K562 (cell line): ENCODE measurements around the gene CTDSPL. TPM values are rescaled to one million over a fixed set of nuclear protein-coding genes. Genes with fewer than 3 reads are reported as not detected.

ENCODE experiments used
- ATF7 ChIP-seq: fragments of 450-650 bp; IDR thresholded peaks from 2 replicates; pipeline ENCODE4 v1.7.1; 2014; ENCODE audit warnings: mild to moderate bottlenecking, moderate library complexity
- CBFA2T3 ChIP-seq: fragments of 450-650 bp; IDR thresholded peaks from 2 replicates; pipeline ENCODE4 v1.6.1; 2017
- EWSR1 ChIP-seq: fragments of 450-650 bp; IDR thresholded peaks from 2 replicates; pipeline ENCODE4 v1.6.1; 2018; ENCODE audit warnings: borderline replicate concordance, mild to moderate bottlenecking, low read depth, moderate library complexity; ENCODE audit not compliant: partially characterized antibody
- ILK ChIP-seq: fragments of 450-650 bp; IDR thresholded peaks from 2 replicates; pipeline ENCODE4 v1.6.1; 2016; ENCODE audit warnings: missing genetic modification characterization, low read depth, mild to moderate bottlenecking, missing compliant biosample characterization, moderate library complexity, borderline replicate concordance
- KAT2B ChIP-seq: IDR thresholded peaks from one replicate; pipeline ENCODE4 v1.6.1; 2012; ENCODE audit warnings: low read depth, mild to moderate bottlenecking, control low read depth, inconsistent platforms, low read length, moderate library complexity
- MCM2 ChIP-seq: fragments of 450-650 bp; IDR thresholded peaks from 2 replicates; pipeline ENCODE4 v1.6.1; 2017; ENCODE audit warnings: low read depth, mild to moderate bottlenecking
- MED1 ChIP-seq: sonication (generic); formaldehyde crosslinking; IDR thresholded peaks from 2 replicates; pipeline ENCODE4 v1.8.1; 2023; ENCODE audit warnings: missing genetic modification reagents, borderline replicate concordance
- MTA1 ChIP-seq: fragments of 450-650 bp; IDR thresholded peaks from 2 replicates; pipeline ENCODE4 v1.6.1; 2017; ENCODE audit warnings: borderline replicate concordance
- NONO ChIP-seq, 2 experiments: fragments of 200-400 bp in 1 of 2; fragments of 450-650 bp in 1 of 2; formaldehyde crosslinking in 1 of 2; IDR thresholded peaks; 2 replicates each; pipeline ENCODE4 v1.6.1; 2017; ENCODE audit warnings: low read depth in 2 of 2, mild to moderate bottlenecking in 2 of 2, moderate library complexity in 2 of 2, low read length in 1 of 2
- OTX1 ChIP-seq: fragments of 450-650 bp; formaldehyde crosslinking; IDR thresholded peaks from 2 replicates; pipeline ENCODE4 v1.4.0; 2022; ENCODE audit warnings: mild to moderate bottlenecking
- STAT5B ChIP-seq: fragments of 250-450 bp; sonication (Bioruptor Pico); IDR thresholded peaks from 2 replicates; pipeline ENCODE4 v1.8.0; 2021; ENCODE audit warnings: mild to moderate bottlenecking, inconsistent platforms
- TCF3 ChIP-seq: sonication (generic); formaldehyde crosslinking; IDR thresholded peaks from 2 replicates; pipeline ENCODE4 v1.4.0; 2020; ENCODE audit warnings: mild to moderate bottlenecking, missing genetic modification reagents
- TSC22D4 ChIP-seq: fragments of 450-650 bp; IDR thresholded peaks from 2 replicates; pipeline ENCODE4 v1.6.1; 2016; ENCODE audit warnings: missing genetic modification characterization, missing biosample characterization, control low read depth
- ZC3H4 ChIP-seq: sonication (generic); formaldehyde crosslinking; IDR thresholded peaks from 2 replicates; pipeline ENCODE4 v1.9.0; 2021; ENCODE audit warnings: missing genetic modification reagents, borderline replicate concordance
- ZNF224 ChIP-seq: sonication (generic); formaldehyde crosslinking; IDR thresholded peaks from 2 replicates; pipeline ENCODE4 v1.8.0; 2022; ENCODE audit warnings: mild to moderate bottlenecking, missing genetic modification reagents
- ZNF274 ChIP-seq: IDR thresholded peaks from 2 replicates; pipeline ENCODE4 v1.6.1; 2011; ENCODE audit warnings: low read depth, mild to moderate bottlenecking, low read length, moderate library complexity, borderline replicate concordance
- polyA plus RNA-seq, 8 experiments: library from polyadenylated mRNA; depleted of rRNA in 4 of 8; stranded (reverse) in 5 of 8; unstranded in 3 of 8; fragments of >200 nt; fragmentation: Nextera tagmentation in 2 of 8; fragmentation: Illumina TruSeq in 1 of 8; extraction: Ambion mirVana in 2 of 8; extraction: Trizol in 1 of 8; gene quantifications; 2 replicates each; pipeline versions ENCODE4 v1.2.1 to v1.2.3, GENCODE V29; 2011 to 2014; ENCODE audit warnings: inconsistent platforms in 1 of 8, missing spikeins in 1 of 8
- total RNA-seq, 7 experiments: library from RNA; depleted of rRNA in 6 of 7; stranded (reverse); fragments of >200 nt in 6 of 7; fragmentation: Illumina TruSeq in 2 of 7; extraction: Trizol in 2 of 7; gene quantifications; 2 replicates each; pipeline versions ENCODE4 v1.2.1 to v1.2.3, GENCODE V29; 2011 to 2021; ENCODE audit warnings: low replicate concordance in 1 of 7
- TF ChIP-seq, protein P1 (sequence below): fragments of 250-450 bp; sonication (Bioruptor Pico); IDR thresholded peaks from 2 replicates; pipeline ENCODE4 v1.8.0; 2022; ENCODE audit warnings: moderate library complexity, mild to moderate bottlenecking, inconsistent platforms
- TF ChIP-seq, protein P2 (sequence below), 2 experiments: IDR thresholded peaks in 1 of 2; conservative IDR thresholded peaks in 1 of 2; 2 replicates each; pipeline ENCODE4 v1.6.1; 2016; ENCODE audit warnings: low read depth in 2 of 2, mild to moderate bottlenecking in 1 of 2, missing compliant biosample characterization in 1 of 2, missing genetic modification characterization in 1 of 2, moderate library complexity in 1 of 2
- TF ChIP-seq, protein P3 (sequence below): sonication (generic); formaldehyde crosslinking; IDR thresholded peaks from 2 replicates; pipeline ENCODE4 v1.8.0; 2022; ENCODE audit warnings: missing genetic modification reagents, mild to moderate bottlenecking, moderate library complexity, borderline replicate concordance
- TF ChIP-seq, protein P4 (sequence below): fragments of 450-650 bp; IDR thresholded peaks from 2 replicates; pipeline ENCODE4 v1.6.1; 2016

CTDSPL gene
- total and polyA plus RNA-seq, 9 of the 15 experiments (the other 6 are each of a cell fraction or from before 2014, with no cell fraction given): 5.1 to 19.3 (median 11.3) TPM

DNA sequence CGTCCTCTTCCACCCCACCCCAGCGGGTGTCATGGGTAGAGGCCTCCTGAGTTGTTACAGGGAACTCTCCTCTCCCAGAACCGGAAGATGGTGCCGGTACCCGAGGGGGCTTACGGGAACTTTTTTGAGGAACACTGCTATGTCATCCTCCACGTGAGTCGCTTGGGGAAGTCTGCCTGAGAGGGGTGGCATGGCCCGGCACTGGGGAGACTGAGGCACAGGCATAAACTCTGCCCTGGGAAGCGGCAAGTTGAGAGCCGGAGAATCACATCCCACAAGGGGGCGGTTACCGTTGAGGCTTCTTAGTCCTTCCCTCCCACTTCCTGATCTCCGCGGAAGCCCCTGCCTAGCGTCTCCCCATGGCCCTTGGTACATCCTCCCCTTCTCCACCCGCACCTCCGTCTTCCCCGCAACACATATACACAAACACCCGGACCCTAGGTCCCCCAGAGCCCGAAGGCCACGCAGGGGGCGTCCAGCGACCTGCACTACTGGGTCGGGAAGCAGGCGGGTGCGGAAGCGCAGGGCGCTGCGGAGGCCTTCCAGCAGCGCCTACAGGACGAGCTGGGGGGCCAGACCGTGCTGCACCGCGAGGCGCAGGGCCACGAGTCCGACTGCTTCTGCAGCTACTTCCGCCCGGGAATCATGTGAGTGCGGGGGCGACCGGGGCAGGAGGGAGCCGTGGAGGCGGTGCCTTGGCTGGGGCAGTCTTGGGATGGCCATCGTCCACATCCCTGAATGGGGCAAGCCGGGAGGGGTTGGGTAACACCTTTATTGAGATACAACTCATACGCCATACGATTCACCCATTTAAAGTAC lies 132.3 kb downstream of the CTDSPL start (continued):
- TF ChIP-seq OTX1 (CRISPR knock-in tag): no peak; the same call in none of the 2 replicates
- TF ChIP-seq ZNF224 (CRISPR knock-in tag): peak; percentile 89
- TF ChIP-seq, protein P1, sequence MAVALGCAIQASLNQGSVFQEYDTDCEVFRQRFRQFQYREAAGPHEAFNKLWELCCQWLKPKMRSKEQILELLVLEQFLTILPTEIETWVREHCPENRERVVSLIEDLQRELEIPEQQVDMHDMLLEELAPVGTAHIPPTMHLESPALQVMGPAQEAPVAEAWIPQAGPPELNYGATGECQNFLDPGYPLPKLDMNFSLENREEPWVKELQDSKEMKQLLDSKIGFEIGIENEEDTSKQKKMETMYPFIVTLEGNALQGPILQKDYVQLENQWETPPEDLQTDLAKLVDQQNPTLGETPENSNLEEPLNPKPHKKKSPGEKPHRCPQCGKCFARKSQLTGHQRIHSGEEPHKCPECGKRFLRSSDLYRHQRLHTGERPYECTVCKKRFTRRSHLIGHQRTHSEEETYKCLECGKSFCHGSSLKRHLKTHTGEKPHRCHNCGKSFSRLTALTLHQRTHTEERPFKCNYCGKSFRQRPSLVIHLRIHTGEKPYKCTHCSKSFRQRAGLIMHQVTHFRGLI (CRISPR knock-in tag): peak; percentile 62
- TF ChIP-seq ZC3H4 (CRISPR knock-in tag): no peak
- TF ChIP-seq MED1: no peak
- TF ChIP-seq CBFA2T3: peak; percentile 48
- no peak for TF ChIP-seq TSC22D4
- TF ChIP-seq, protein P2, sequence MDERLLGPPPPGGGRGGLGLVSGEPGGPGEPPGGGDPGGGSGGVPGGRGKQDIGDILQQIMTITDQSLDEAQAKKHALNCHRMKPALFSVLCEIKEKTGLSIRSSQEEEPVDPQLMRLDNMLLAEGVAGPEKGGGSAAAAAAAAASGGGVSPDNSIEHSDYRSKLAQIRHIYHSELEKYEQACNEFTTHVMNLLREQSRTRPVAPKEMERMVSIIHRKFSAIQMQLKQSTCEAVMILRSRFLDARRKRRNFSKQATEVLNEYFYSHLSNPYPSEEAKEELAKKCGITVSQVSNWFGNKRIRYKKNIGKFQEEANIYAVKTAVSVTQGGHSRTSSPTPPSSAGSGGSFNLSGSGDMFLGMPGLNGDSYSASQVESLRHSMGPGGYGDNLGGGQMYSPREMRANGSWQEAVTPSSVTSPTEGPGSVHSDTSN (CRISPR knock-in tag; IDR thresholded peaks at IDR 0.05; ENCODE audit: low read depth): no peak
- TF ChIP-seq, protein P2 (tag; conservative IDR thresholded peaks at IDR 0.05; ENCODE audit: low read depth): no peak
- peak; percentile 89 for TF ChIP-seq ATF7
- no peak for TF ChIP-seq ZNF274
- TF ChIP-seq NONO (IDR thresholded peaks at IDR 0.05; ENCODE audit: low read depth in 2 of 2, low read length in 1 of 2): no peak
- no peak for TF ChIP-seq ILK (tag)
- TF ChIP-seq, protein P3, sequence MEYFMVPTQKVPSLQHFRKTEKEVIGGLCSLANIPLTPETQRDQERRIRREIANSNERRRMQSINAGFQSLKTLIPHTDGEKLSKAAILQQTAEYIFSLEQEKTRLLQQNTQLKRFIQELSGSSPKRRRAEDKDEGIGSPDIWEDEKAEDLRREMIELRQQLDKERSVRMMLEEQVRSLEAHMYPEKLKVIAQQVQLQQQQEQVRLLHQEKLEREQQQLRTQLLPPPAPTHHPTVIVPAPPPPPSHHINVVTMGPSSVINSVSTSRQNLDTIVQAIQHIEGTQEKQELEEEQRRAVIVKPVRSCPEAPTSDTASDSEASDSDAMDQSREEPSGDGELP (CRISPR knock-in tag): peak; percentile 94
- no peak for TF ChIP-seq EWSR1
- no peak for TF ChIP-seq STAT5B (CRISPR knock-in tag)
- TF ChIP-seq MTA1: peak; percentile 53; the same call in 1 of the 2 replicates
- TF ChIP-seq, protein P4, sequence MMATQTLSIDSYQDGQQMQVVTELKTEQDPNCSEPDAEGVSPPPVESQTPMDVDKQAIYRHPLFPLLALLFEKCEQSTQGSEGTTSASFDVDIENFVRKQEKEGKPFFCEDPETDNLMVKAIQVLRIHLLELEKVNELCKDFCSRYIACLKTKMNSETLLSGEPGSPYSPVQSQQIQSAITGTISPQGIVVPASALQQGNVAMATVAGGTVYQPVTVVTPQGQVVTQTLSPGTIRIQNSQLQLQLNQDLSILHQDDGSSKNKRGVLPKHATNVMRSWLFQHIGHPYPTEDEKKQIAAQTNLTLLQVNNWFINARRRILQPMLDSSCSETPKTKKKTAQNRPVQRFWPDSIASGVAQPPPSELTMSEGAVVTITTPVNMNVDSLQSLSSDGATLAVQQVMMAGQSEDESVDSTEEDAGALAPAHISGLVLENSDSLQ: peak; percentile 13; the same call in 1 of the 2 replicates
- TF ChIP-seq TCF3: 0 out of 2 replicates have a peak, but pooled peaks have one; percentile 39
- TF ChIP-seq MCM2: no peak
- TF ChIP-seq KAT2B: peak; percentile 44
